Panc1 (cell line): Measurements from ENCODE around the gene OR9A2. TPM values are rescaled to one million over a fixed set of nuclear protein-coding genes. Genes with fewer than 3 reads are reported as not detected.

Experiments
- ATAC-seq: fragments of 200-7000 bp; cut with Tn5 transposase; 2 replicates; pipeline ENCODE4 v1.9.1; 2020; ENCODE audit warnings: mild to moderate bottlenecking, moderate library complexity
- BruUV-seq: library from RNA; stranded (reverse); fragments of 400-500 nt; replicated peaks from 2 replicates; lab custom pipeline; 2021; lab: Mats Ljungman, UMichigan
- CTCF ChIA-PET: fragments of 300-600 bp; sonication (Branson Sonifier 250); formaldehyde crosslinking; loops from one replicate; lab custom pipeline; 2022; ENCODE audit warnings: antibody characterized with exemption; lab: Charles Lee
- POLR2A ChIA-PET: fragments of 300-600 bp; sonication (Branson Sonifier 250); formaldehyde crosslinking; loops from one replicate; lab custom pipeline; 2022; ENCODE audit warnings: antibody characterized with exemption; lab: Charles Lee
- DNase-seq: peaks from one replicate; pipeline ENCODE4 v3.0.0-alpha.2; 2010; ENCODE audit warnings: low read depth, low spot score
- H3K27ac ChIP-seq: 2 replicates; pipeline ENCODE4 v1.5.1; 2011; ENCODE audit warnings: mild to moderate bottlenecking, low read length, inconsistent platforms
- H3K27me3 ChIP-seq: fragments of 200-500 bp; sonication (Bioruptor generic); 2 replicates; pipeline ENCODE4 v1.6.0; 2014; ENCODE audit warnings: low read length, inconsistent platforms; ENCODE audit not compliant: control insufficient read depth, insufficient read depth
- H3K36me3 ChIP-seq: fragments of 200-500 bp; sonication (Bioruptor generic); 2 replicates; pipeline ENCODE4 v1.5.1; 2014; ENCODE audit warnings: inconsistent platforms, mild to moderate bottlenecking, low read length, moderate library complexity; ENCODE audit not compliant: control insufficient read depth, insufficient read depth
- H3K4me1 ChIP-seq: 2 replicates; pipeline ENCODE4 v1.5.1; 2011; ENCODE audit warnings: inconsistent platforms, mild to moderate bottlenecking, low read length, moderate library complexity; ENCODE audit not compliant: control insufficient read depth, insufficient read depth
- H3K4me3 ChIP-seq, 2 experiments: 2 replicates each; pipeline ENCODE4 v1.5.1; 2011 to 2012; ENCODE audit warnings: low read depth in 2 of 2, low read length in 2 of 2, mild to moderate bottlenecking in 2 of 2, inconsistent platforms in 1 of 2, moderate library complexity in 1 of 2
- H3K9me3 ChIP-seq: fragments of 200-500 bp; sonication (Bioruptor generic); 2 replicates; pipeline ENCODE4 v1.5.1; 2014; ENCODE audit warnings: low read depth, mild to moderate bottlenecking, inconsistent platforms, low read length, moderate library complexity; ENCODE audit not compliant: control insufficient read depth, insufficient read depth
- POLR2AphosphoS5 ChIP-seq: IDR thresholded peaks from 2 replicates; pipeline ENCODE4 v1.6.1; 2012; ENCODE audit warnings: mild to moderate bottlenecking, low read depth, low read length, moderate library complexity
- SIN3A ChIP-seq: IDR thresholded peaks from 2 replicates; pipeline ENCODE4 v1.6.1; 2012; ENCODE audit warnings: low read depth, mild to moderate bottlenecking, low read length, moderate library complexity, borderline replicate concordance; ENCODE audit not compliant: insufficient read depth
- TCF7L2 ChIP-seq: IDR thresholded peaks from 2 replicates; pipeline ENCODE4 v1.6.1; 2011; ENCODE audit warnings: mild to moderate bottlenecking, low read depth, low read length, inconsistent platforms
- in situ Hi-C: cut with HindIII; loops from 2 replicates; pipeline ENCODE4 v1.10.0; 2016; ENCODE audit warnings: low sequenced_read_pairs, low pct_unique_long_range_greater_than_20kb
- intact Hi-C: fragments of 100-400 bp; cut with micrococcal nuclease; formaldehyde crosslinking; loops from one replicate; pipeline ENCODE4 v1.10.0; 2022; ENCODE audit not compliant: unreplicated experiment
- total RNA-seq: library from RNA; stranded (reverse); gene quantifications from one replicate; pipeline ENCODE4 v1.2.1, GENCODE V29; 2021; ENCODE audit not compliant: unreplicated experiment
- TF ChIP-seq, protein P1 (sequence below), 2 experiments: IDR thresholded peaks; 2 replicates each; pipeline ENCODE4 v1.6.1; 2011 to 2012; ENCODE audit warnings: low read depth in 2 of 2, control low read depth in 1 of 2, low read length in 1 of 2, mild to moderate bottlenecking in 1 of 2, moderate library complexity in 1 of 2; ENCODE audit not compliant: insufficient read depth in 1 of 2
- TF ChIP-seq, protein P2 (sequence below): fragments of 450-650 bp; IDR thresholded peaks from 2 replicates; pipeline ENCODE4 v1.5.1; 2017; ENCODE audit warnings: mild to moderate bottlenecking

OR9A2 gene
- total RNA-seq, 1 experiment from 2014 or later, result not detected

DNA sequence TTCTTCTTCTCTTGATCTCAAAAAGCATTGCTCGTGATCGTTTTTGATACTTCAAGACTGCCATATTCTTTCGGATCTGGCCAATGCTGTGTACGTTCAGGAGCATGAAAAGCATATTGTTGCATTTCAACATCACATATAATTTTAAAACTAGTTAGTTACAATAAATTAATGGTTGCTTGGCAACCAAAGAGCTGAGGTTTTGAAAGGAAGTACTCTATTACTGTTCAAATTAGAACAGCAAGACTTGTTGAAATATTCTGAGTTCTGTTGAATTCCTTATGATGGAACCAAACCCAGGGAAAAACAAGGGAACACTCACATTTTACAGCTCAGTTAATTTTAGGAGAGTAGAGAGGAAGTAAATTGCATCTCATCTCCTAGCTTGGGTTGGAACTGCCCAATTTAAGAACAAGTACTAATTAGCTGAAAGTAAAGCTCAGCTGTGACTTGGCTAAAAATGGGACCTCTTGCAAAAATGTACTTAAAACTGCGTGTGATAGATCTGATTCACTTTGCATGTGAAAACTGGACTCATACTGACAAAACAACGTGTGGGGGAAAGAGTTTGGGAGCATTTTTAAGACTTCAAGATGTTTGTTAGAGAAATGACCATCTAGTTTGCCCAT lies 21.2 kb downstream of the OR9A2 start:
- Histone ChIP-seq H3K27me3 (peaks cover 12% of the 10 kb centered on the region), H3K36me3 (no peaks in the 10 kb centered on the region), H3K27ac (no peak overlapping the region), H3K4me3 (no peak overlapping the region), H3K9me3 (no peaks in the 10 kb centered on the region), H3K4me1 (no peaks in the 10 kb centered on the region)
- DNase-seq, result no peak
- TF ChIP-seq TCF7L2 (no peak), SIN3A (no peak), POLR2AphosphoS5 (no peak)
- TF ChIP-seq, protein P1, sequence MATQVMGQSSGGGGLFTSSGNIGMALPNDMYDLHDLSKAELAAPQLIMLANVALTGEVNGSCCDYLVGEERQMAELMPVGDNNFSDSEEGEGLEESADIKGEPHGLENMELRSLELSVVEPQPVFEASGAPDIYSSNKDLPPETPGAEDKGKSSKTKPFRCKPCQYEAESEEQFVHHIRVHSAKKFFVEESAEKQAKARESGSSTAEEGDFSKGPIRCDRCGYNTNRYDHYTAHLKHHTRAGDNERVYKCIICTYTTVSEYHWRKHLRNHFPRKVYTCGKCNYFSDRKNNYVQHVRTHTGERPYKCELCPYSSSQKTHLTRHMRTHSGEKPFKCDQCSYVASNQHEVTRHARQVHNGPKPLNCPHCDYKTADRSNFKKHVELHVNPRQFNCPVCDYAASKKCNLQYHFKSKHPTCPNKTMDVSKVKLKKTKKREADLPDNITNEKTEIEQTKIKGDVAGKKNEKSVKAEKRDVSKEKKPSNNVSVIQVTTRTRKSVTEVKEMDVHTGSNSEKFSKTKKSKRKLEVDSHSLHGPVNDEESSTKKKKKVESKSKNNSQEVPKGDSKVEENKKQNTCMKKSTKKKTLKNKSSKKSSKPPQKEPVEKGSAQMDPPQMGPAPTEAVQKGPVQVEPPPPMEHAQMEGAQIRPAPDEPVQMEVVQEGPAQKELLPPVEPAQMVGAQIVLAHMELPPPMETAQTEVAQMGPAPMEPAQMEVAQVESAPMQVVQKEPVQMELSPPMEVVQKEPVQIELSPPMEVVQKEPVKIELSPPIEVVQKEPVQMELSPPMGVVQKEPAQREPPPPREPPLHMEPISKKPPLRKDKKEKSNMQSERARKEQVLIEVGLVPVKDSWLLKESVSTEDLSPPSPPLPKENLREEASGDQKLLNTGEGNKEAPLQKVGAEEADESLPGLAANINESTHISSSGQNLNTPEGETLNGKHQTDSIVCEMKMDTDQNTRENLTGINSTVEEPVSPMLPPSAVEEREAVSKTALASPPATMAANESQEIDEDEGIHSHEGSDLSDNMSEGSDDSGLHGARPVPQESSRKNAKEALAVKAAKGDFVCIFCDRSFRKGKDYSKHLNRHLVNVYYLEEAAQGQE (IDR thresholded peaks at IDR 0.05; ENCODE audit: insufficient read depth in 1 of 2, low read depth in 2 of 2, low read length in 1 of 2), result no peak
- TF ChIP-seq, protein P2, sequence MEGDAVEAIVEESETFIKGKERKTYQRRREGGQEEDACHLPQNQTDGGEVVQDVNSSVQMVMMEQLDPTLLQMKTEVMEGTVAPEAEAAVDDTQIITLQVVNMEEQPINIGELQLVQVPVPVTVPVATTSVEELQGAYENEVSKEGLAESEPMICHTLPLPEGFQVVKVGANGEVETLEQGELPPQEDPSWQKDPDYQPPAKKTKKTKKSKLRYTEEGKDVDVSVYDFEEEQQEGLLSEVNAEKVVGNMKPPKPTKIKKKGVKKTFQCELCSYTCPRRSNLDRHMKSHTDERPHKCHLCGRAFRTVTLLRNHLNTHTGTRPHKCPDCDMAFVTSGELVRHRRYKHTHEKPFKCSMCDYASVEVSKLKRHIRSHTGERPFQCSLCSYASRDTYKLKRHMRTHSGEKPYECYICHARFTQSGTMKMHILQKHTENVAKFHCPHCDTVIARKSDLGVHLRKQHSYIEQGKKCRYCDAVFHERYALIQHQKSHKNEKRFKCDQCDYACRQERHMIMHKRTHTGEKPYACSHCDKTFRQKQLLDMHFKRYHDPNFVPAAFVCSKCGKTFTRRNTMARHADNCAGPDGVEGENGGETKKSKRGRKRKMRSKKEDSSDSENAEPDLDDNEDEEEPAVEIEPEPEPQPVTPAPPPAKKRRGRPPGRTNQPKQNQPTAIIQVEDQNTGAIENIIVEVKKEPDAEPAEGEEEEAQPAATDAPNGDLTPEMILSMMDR, result no peak
- ChIA-PET POLR2A (interaction anchor here (0.6 kb wide), 1 partner anchor 1945 kb away, joined by 3 read pairs; no protein-coding TSS in a partner anchor), CTCF (interaction anchor here (5.7 kb wide), 1 partner anchor 209 kb away, joined by 66 read pairs; no protein-coding TSS in a partner anchor)
- BruUV-seq, result no TSS peak
- no peak for ATAC-seq
- in situ Hi-C loops (loop anchor here (25.0 kb wide), 1 partner anchor 207 kb away; the partner anchor contains the start of gene TAS2R40), intact Hi-C loops (loop anchor here (10.0 kb wide), 1 partner anchor 371 kb away; no protein-coding TSS in a partner anchor)

DNA sequence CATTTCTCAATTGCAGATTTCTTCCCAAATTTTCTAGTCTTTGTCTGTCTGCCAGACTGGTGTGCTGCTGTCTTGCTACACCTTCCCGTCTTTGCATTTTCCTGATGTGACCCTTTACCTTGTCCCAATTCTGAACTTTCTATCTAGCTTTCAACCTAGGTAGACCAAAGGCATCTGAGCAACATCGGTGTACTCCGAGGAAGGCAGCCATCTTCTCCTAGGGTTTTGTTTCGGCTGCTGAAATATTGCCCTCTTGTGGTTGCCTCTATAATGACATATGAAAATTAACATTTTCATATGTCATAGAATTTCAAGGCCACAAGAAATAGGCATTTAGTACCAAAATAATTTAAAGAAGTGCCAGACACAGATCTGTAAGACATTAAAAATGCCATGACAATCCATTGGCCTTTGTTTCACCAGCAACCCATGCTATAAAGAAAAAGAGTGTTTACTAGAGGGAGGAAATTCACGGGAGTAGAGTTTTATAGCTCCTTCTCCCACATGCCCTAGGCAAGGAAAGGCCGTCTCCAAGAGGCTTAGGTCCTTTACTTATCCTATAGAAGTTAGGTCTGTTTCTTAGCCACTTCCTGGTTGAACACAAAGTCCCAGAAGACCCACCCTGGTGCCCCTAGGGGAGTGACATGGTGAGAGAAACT lies 23.4 kb downstream of the OR9A2 start:
- in situ Hi-C loops (loop anchor here (25.0 kb wide), 1 partner anchor 209 kb away; the partner anchor contains the start of gene TAS2R40), intact Hi-C loops (loop anchor here (1.0 to 10.0 kb wide), 4 partner anchors 123 to 401 kb away; no protein-coding TSS in a partner anchor)
- POLR2A ChIA-PET, result no interaction called here
- Histone ChIP-seq H3K27ac (no peak overlapping the region), H3K9me3 (no peaks in the 10 kb centered on the region), H3K4me3 (peak overlapping the region; percentile 17 to 42; a peak in 3 of 4 replicates), H3K4me1 (no peaks in the 10 kb centered on the region), H3K36me3 (no peaks in the 10 kb centered on the region), H3K27me3 (peaks cover 12% of the 10 kb centered on the region)
- CTCF ChIA-PET, result interaction anchor here (1.9 kb wide), 1 partner anchor 211 kb away, joined by 9 read pairs; no protein-coding TSS in a partner anchor
- ATAC-seq (peak; percentile 77), DNase-seq (peak; percentile 24)
- no TSS peak for BruUV-seq
- TF ChIP-seq, protein P2, result peak; percentile 82
- TF ChIP-seq, protein P1 (IDR thresholded peaks at IDR 0.05; ENCODE audit: insufficient read depth in 1 of 2, low read depth in 2 of 2, low read length in 1 of 2), result no peak
- TF ChIP-seq POLR2AphosphoS5, result no peak
